Dermis microvascular lymphatic vessel endothelial cell (primary cell): ENCODE measurements around the gene SLC25A20. TPM values are rescaled to one million over a fixed set of nuclear protein-coding genes. Genes with fewer than 3 reads are reported as not detected.
"Not testable (repeated sequence)": the region's sequence is repeated elsewhere in the genome, so short reads cannot be mapped to it uniquely, and the experiment has no call there.

Experiments used
- DNase-seq, 2 donors: peaks; one replicate each; pipeline versions ENCODE4 v3.0.0 to v3.0.0-alpha.2; 2010; ENCODE audit warnings: low read depth in 2 of 2
- total RNA-seq: library from RNA; depleted of rRNA; stranded (reverse); fragments of >200 nt; gene quantifications from 2 replicates; pipeline ENCODE4 v1.2.1, GENCODE V29; 2014

Gene SLC25A20
- total RNA-seq, 1 donor from 2014 or later: 17.5 TPM

DNA sequence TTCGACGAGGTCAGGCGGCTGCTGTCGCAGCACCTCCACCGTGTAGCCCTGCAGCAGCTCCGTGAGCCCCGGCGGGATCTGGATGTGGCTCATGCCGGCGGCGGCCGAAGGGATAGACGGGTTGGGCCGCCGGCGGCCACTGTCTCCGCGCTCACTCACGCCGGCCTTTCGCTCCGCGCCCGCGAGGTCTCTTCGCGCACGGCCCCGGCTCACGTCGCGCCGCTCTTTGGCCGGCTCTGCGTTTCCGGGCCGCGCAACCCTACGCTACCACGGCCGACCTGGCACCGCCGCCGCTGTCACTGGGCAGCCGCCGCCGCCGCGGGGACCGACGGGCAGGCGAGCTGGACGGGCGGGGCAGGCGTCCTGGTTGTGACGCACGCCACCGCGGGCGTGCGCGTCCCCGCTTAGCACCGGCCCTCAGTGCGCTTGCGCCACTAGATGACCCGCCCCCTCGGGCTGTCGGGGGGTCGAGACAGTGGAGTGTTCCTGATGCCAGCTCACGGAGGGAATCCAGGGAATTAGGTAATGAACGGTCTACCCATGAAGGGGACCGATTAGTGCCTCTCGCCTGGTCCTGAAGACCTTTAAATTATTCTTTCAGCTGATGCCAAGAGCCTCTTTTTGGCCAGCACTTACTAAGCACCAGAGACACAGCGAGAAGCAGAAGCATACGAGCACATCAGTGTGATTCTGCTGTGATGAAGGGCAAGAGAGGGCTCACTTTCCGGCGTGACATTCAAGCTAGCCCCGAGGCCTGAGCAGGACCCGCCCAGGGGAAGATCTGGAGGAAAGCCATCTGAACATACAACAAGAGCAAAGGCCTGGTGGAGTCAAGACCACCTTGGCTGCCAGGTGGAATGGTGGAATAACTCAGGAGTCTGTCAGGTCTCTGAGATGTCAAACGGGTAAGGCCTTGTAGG, 50.9 kb downstream of the SLC25A20 start, which contains the start of gene PRKAR2A:
PRKAR2A (minus strand) TSS at position 371 of the 920 bp plus-strand sequence; CDS start at position 93, 278 bp downstream.
- peak; percentile 77 to 92 for DNase-seq

- DNase-seq: peak; percentile 23 to 81
Observed at GRCh38 chr3:48847053-48847503, 51.6 kb downstream of the SLC25A20 start.

DNA sequence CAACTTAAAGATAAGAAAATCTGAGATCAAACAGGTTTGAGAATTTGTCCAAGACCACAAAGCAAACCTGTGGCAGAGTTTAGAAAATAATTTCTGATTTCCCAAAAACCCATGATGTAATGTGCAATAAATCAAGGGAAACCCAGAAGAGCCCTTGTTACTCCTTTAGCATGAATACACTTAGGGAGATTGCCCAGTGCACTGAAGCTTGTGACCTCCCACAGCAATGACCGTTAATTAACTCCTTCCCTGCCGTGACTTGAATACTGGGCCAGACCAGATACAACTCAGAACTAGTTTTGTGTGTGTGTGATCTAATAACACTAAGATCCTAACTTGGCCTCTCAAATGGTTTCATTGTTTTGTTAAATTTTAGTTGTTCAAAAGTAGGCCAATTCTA, 53.5 kb downstream of the SLC25A20 start:
- DNase-seq: no peak

DNA sequence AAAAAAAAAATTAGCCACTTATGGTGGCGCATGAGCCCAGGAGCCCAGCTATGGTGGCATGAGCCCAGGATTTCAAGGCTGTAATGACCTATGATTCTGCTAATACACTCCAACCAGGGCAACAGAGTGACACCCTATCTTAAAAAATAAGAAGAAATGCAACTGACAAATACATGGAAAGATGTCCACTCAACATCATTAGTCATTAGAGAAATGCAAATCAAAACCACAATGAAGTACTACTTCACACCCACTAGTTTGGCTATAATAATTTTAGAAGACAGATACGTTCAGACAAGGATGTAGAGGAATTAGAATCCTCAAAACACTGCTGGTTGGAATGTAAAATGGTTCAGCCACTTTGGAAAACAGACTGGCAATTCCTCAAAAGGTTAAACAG, 61.5 kb downstream of the SLC25A20 start:
- no peak for DNase-seq

DNA sequence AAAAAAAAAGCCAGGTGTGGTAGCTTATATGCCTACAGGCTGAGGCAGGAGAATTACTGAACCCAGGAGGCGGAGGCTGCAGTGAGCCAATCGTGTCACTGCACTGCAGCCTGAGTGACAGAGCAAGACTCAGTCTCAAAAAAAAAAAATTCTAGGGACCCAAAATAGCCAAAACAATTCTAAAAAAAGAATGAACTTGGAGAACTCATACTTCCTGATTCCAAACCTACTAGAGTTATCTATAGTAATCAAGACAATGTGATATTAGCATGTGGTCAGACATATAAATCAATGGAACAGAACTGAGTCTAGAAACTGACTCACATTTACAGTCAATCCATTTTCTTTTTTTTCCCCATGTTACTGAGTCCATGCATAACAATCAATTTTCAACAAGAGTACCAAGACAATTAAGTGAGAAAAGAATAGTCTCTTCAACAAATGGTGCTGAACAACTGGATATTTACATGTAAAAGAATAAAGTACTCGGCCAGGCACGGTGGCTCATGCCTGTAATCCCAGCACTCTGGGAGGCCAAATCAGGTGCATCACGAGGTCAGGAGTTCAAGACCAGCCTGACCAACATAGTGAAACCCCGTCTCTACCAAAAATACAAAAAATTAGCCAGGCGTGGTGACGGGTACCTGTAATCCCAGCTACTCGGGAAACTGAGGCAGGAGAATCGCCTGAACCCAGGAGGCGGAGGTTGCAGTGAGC, 62.9 kb downstream of the SLC25A20 start:
- DNase-seq: no peak

DNA sequence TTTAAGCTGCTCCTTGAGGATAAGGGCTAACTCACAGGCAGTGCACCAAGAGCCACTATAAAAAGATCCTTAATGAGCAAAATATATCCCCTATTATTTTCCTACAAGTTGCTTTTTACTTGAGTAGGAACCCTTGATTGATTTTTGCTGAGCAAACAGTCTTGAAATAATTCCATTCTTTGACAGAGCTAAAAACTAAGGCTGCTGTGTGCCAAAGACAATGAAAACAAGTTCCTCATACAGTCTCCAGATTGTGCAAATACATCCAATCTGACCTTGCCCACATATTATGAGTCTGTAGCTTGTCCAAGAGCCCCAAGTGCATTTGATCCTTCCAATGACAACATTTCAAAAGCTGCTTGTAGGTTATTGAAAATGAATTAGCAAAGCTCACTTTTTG, 66.0 kb downstream of the SLC25A20 start:
- DNase-seq: no peak

DNA sequence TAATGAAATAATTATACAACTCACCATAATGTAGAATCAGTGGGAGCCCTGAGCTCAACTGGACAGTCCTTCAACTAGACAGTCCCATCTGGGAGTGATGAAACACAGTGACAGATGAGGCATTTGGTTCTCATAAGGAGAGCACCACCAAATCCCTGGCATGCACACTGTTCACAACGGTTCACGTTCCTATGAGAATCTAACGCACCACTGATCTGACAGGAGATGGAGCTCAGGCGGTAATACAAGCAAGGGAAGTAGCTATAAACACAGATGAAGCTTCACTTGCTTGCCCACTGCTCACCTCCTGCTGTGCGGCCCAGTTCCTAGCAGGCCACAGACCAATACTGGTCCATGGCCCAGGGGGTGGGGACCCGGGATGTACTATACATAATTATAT, 68.0 kb downstream of the SLC25A20 start:
- no peak for DNase-seq

- not testable (repeated sequence) for DNase-seq
Observed at GRCh38 chr3:48829525-48829924, 69.2 kb downstream of the SLC25A20 start.

- DNase-seq: not testable (repeated sequence)
Observed at GRCh38 chr3:48827874-48828273, 70.8 kb downstream of the SLC25A20 start.

DNA sequence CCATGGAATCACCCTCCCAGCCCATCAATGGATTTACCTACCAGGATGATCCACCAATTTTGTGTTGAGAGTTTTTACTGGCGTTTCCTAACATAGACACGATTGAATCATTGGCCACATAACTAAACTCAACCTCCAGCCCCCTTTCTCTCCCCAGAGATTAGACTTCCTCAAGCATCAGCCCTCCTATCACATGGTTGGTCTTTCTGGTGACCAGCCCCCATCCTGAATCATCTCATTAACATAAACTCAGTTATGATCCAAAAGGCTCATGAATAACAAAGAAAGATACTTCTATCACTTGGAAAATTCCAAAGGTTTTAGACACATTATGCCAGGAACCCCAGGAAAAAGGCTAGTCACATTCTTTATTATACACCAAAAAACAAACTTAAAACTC, 72.2 kb downstream of the SLC25A20 start:
- DNase-seq: peak in 1 of 2 donors; percentile 65

DNA sequence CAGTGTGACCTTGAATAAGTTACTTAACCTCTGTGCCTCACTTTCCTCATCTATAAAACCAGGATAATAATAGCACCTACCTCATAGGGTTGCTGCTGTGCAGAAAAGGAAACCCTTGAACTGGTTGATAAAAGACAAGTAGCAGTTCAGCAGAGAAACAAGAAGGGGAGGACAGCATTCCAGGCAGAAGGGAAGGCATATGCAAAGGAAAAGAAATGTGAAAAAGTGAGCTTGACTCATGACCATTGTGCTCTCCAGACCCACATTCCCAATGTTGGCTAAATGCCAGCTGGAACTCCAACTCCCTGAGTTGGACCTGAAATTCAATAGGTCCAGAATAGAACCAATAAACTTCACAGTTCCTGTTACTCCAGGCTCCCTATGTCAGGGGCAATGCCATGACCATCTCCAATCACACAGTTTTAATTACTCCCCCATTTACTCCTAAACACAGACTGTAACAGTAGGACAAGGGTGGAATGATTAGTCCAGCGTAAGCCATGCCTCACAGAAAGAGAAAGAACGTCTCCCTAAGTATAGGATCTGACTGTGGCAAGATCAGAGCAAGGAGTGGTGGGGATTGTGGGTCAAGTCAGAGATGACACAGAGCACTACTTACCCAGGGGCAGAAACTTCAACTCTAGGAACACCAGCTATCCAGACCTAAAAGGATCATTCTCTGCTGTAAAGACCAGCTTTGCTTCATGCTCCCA, 77.9 kb downstream of the SLC25A20 start:
- peak; percentile 43 to 82 for DNase-seq

DNA sequence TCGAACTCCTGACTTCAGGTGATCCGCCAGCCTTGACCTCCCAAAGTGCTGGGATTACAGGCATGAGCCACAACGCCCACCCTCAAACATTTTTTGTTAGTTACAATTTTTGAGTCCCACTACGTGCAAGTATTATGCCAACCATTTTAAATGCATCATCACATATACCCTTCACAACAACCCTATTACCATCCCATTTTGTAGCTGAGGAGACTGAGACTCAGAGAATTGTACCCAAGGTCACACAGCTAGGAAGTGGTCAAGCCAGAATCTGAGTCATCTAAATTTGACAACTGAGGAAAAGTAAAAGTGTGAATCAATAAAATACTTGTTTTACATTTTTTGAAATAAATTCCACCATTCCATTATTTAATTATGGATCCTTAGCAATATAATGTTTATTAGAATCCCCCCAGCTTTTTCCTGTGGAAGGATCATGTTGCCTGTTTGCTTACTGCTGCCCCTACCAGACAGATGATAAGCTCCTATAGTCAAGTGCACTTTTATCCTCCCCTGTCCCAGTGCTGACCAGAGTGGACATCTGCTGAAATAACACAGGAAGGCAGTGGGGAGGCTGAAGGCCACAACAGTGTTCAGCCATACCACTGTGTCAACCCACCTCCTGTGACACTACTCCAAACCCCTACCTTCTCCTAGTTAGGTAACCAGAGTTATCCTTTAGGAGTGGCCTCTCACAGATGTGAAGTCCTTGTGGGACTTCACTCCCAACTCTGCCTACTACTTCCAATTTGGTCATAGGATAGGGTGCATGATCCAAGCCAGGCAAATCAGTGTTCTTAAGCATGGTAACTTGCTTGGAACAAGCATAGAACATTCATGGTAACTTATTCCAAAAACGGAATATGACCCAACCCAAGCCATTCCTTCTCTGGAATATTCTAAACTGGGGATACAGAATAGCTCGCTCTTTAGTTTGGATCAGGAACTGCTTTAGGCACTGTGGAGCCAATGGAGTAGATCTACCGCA, 79.2 kb downstream of the SLC25A20 start:
- DNase-seq: peak in 1 of 2 donors; percentile 3

DNA sequence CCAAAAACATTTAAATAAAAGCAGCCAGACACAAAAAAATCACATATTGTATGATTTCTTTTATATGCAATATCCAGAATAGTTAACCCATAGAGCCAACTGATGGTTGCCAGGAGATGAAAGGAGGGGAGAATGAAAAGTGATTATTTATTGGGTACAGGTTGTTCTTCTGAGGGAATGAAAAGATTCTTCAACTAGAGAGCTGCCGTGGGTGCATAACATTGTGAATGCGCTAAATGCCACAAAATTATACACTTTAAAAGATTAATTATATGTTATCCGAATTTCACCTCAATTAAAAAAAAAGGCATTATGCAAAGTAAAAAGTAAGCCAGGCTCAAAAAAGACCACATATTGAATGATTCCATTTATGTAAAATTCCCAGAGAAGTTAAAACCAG, 87.2 kb downstream of the SLC25A20 start:
- no peak for DNase-seq

Other genes with a start within 250 kb of the SLC25A20 start
- gene CELSR3, start 236.0 kb downstream of the SLC25A20 start, total RNA-seq: 0.13 and 0.25 TPM in 2 replicates
- gene NCKIPSD, start 213.0 kb downstream of the SLC25A20 start, total RNA-seq: 4.6 and 5.9 TPM in 2 replicates
- gene IP6K2, start 181.7 kb downstream of the SLC25A20 start, total RNA-seq: 31.1 and 47.2 TPM in 2 replicates
- 28.1 and 31.2 TPM in 2 replicates for gene PRKAR2A, start 51.0 kb downstream of the SLC25A20 start, total RNA-seq
- 54.7 and 74.6 TPM in 2 replicates for gene ARIH2, start 20.0 kb upstream of the SLC25A20 start, total RNA-seq
- 4.5 and 4.7 TPM in 2 replicates for gene P4HTM, start 91.4 kb upstream of the SLC25A20 start, total RNA-seq
- gene WDR6, start 108.5 kb upstream of the SLC25A20 start, total RNA-seq: 72.4 and 108 TPM in 2 replicates
- gene DALRD3, start 119.7 kb upstream of the SLC25A20 start, total RNA-seq: 31.6 and 38.6 TPM in 2 replicates
- 52.9 and 76.2 TPM in 2 replicates for gene NDUFAF3, start 123.2 kb upstream of the SLC25A20 start, total RNA-seq
- 249 and 328 TPM in 2 replicates for gene IMPDH2, start 130.5 kb upstream of the SLC25A20 start, total RNA-seq
- gene QRICH1, start 195.2 kb upstream of the SLC25A20 start, total RNA-seq: 52.0 and 54.0 TPM in 2 replicates
- 339 and 536 TPM in 2 replicates for gene QARS1, start 205.9 kb upstream of the SLC25A20 start, total RNA-seq
- 30.4 and 41.0 TPM in 2 replicates for gene USP19, start 221.9 kb upstream of the SLC25A20 start, total RNA-seq
- gene LAMB2, start 234.2 kb upstream of the SLC25A20 start, total RNA-seq: 657 and 1,145 TPM in 2 replicates